GM12872 (cell line): ENCODE data around the gene SOX1.

Experiments used
- TF ChIP-seq, protein P1 (sequence below): IDR thresholded peaks from 3 replicates; pipeline ENCODE4 v1.5.1; 2011; ENCODE audit warnings: low read depth, mild to moderate bottlenecking, low read length, moderate library complexity; ENCODE audit not compliant: insufficient read depth

Gene SOX1

DNA sequence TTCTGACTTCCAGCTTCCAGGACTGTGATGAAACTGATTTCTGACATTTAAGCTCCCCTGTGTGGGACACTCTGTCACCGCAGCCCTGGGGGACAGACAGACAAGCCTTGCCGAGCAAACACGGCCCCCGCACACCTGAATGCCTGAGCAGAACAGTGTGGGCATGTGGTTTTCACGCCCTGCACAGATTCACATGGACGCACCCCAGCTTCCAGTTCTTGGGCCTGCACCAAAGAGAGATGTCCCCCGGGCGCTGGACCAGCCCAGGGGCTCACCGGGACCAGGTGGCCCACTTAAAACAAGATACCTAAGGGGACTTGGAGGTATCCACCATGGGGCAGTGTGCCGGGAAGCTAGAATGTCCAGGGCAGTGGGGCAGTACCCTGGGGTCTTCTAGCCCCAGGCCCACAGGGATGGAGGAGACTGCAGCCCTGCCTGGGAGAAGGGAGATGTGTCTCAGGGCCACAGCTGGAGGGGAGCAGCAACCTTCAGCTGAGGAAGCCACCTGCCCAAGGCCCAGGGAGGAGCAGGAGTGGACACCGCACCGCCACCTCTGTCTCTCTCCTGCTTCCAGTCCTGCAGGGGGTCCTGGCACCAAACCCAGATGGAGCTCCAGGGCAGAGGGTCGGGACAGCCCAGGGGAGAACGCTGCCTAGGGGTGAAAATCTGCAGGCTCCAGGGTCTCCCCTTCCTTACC lies 50.5 kb downstream of the SOX1 start:
- TF ChIP-seq, protein P1, sequence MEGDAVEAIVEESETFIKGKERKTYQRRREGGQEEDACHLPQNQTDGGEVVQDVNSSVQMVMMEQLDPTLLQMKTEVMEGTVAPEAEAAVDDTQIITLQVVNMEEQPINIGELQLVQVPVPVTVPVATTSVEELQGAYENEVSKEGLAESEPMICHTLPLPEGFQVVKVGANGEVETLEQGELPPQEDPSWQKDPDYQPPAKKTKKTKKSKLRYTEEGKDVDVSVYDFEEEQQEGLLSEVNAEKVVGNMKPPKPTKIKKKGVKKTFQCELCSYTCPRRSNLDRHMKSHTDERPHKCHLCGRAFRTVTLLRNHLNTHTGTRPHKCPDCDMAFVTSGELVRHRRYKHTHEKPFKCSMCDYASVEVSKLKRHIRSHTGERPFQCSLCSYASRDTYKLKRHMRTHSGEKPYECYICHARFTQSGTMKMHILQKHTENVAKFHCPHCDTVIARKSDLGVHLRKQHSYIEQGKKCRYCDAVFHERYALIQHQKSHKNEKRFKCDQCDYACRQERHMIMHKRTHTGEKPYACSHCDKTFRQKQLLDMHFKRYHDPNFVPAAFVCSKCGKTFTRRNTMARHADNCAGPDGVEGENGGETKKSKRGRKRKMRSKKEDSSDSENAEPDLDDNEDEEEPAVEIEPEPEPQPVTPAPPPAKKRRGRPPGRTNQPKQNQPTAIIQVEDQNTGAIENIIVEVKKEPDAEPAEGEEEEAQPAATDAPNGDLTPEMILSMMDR: no peak

DNA sequence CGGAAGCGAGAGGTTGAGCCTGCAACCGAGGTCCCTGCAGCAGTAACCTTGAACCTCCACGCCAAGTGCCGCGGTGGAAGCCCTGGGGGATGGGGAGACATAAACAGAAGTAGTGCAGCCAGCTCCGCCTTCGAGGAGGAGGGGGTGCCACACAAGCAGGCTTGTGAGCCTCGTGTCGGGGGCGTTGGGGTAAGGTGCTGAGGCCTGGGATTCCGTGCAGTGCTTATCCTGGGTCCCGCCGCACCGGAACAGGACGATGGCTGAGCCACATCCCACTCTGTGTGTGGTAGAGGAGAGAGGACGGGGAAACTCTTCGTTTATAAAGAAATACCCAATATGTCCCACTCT lies 51.0 kb downstream of the SOX1 start:
- TF ChIP-seq, protein P1: no peak

DNA sequence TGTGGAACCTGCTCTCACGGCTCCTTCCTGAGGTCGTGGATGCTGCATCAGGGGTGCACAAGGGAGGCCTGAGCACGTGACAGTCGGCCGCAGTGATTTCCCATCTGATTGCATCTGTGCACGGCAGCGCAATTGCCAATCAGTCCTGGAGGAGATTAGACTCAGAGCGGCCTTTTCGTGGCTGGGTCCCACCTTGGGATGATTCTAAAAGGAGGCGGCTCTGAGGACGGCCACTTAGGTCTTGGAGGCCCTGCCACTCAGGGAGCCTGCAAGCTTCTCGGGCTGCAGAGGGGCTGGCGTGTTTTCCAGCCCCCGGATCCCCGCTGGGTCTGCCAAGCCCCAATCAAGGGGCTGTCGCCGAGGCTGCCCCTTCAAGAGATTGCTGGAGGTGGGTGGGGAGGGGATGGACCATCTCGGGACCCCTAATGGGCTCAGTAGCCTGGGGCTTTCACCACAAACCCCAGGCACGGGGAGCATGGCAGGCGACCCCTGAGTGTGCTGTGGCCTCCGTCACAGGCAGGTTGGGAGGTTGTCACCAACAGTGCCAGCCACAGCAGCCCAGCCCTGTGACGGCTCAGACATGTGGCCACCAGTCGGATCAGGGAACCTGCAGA lies 51.6 kb downstream of the SOX1 start:
- TF ChIP-seq, protein P1: no peak

DNA sequence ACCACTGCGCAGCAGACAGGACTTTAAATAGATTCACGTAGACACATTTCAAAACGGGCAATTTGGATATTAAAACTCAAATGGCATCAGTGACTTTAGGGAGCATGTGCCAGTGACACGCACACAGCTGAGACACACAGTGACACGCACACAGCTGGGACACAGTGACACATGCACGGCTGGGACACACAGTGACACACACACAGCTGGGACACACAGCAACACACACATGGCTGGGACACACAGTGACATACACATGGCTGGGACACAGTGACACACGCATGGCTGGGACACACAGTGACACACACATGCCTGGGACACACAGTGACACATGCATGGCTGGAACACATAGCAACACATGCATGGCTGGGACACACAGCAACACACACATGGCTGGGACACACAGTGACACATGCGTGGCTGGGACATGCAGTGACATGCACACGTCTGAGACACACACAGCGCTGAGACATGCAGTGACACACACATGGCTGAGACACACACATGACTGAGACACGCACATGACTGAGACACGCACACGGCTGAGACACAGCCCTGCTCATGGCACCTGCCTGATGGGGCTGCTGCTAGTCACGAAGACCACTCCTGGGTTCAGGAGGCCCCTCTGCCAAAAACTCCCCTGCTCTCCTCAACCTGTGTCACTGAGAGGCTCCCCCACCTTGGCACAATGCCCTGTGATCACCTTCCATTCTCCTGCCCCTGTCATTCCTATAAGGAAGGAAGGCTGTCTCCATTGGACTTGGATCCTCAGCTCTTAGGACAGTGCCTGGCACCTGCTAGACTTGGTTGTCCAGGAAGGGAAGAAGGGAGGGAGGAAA lies 52.5 kb downstream of the SOX1 start:
- TF ChIP-seq, protein P1: no peak

DNA sequence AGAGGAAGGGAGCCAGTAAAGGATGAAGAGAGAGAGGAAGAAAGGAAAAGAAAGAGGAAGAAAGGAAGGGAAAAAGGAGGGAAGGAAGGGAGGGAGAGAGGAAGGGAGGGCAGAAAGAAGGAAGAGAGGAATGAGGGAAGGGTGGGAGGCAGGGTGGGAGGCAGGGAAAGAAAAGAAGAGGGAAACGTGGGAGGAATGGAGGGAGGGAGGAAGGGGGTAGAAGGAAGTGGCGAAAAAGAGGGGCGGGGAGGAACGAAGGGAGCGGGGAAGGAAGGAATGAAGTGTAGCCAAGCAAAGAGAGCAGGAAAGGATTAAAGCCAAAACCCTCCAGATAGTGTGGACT lies 53.1 kb downstream of the SOX1 start:
- TF ChIP-seq, protein P1: no peak
